ENCODE results near the gene ARID3A.

GRCh38 chr19:963486-963951, 37.7 kb downstream of the ARID3A start:
- TF ChIP-seq CTCF (IDR thresholded peaks at IDR 0.05) (no peak), POLR2AphosphoS5 (IDR thresholded peaks at IDR 0.05) (no peak)
